Uterus (tissue), 4 donors: ENCODE measurements around the gene PTBP2. TPM values are rescaled to one million over a fixed set of nuclear protein-coding genes. Genes with fewer than 3 reads are reported as not detected.

Experiments
- DNase-seq, 2 donors: peaks; one replicate each; pipeline ENCODE4 v3.0.0-alpha.2; 2019 to 2020
- H3K27ac ChIP-seq, 2 donors: fragments of 200-600 bp; sonication (generic); 1 replicate in 1 of 2; 2 replicates in 1 of 2; pipeline ENCODE4 v1.5.1; 2016 to 2018
- H3K27me3 ChIP-seq, 2 donors: fragments of 200-600 bp; sonication (generic); one replicate each; pipeline ENCODE4 v1.5.1; 2018 to 2019; ENCODE audit warnings: control low read depth in 1 of 2
- H3K36me3 ChIP-seq, 2 donors: fragments of 200-600 bp; sonication (generic); one replicate each; pipeline ENCODE4 v1.5.1; 2019; ENCODE audit warnings: control low read depth in 1 of 2
- H3K4me1 ChIP-seq, 2 donors: fragments of 200-600 bp; sonication (generic); one replicate each; pipeline ENCODE4 v1.5.1; 2018 to 2019; ENCODE audit warnings: control low read depth in 1 of 2
- H3K4me3 ChIP-seq, 2 donors: fragments of 200-600 bp; sonication (generic); 1 replicate in 1 of 2; 2 replicates in 1 of 2; pipeline ENCODE4 v1.5.1; 2018 to 2019; ENCODE audit warnings: mild to moderate bottlenecking in 1 of 2
- H3K9me3 ChIP-seq, 2 donors: fragments of 200-600 bp; sonication (generic); one replicate each; pipeline ENCODE4 v1.5.1; 2019; ENCODE audit warnings: control low read depth in 1 of 2
- CTCF ChIP-seq, 4 experiments: fragments of 200-600 bp in 2 of 4; fragments of 450-650 bp in 2 of 4; sonication (generic) in 2 of 4; IDR thresholded peaks; one replicate each; pipeline ENCODE4 v1.5.1; 2016 to 2019; ENCODE audit warnings: antibody characterized with exemption in 4 of 4, mild to moderate bottlenecking in 2 of 4, moderate library complexity in 1 of 4
- POLR2A ChIP-seq, 2 donors: fragments of 450-650 bp; IDR thresholded peaks; one replicate each; pipeline ENCODE4 v1.6.1; 2016; ENCODE audit warnings: antibody characterized with exemption in 2 of 2, mild to moderate bottlenecking in 1 of 2, moderate library complexity in 1 of 2
- intact Hi-C: fragments of 100-400 bp; cut with DNase I; formaldehyde crosslinking; loops from one replicate; pipeline ENCODE4 v1.15.1; 2023; ENCODE audit warnings: low total_unique reads
- total RNA-seq, 4 donors: library from RNA; depleted of rRNA in 3 of 4; stranded (reverse); fragments of >200 nt in 3 of 4; gene quantifications; one replicate each; pipeline versions ENCODE4 v1.1.0 to v1.2.4, GENCODE V29; 2014 to 2023
- donor health status: DM: yes; HTN: yes; CAD: no.

PTBP2 gene
- total RNA-seq, 4 donors from 2014 or later, result 32.3 to 189 (median 57.5) TPM

GRCh38 chr1:96708482-96708881 lies 13.1 kb upstream of the PTBP2 start:
- no peak overlapping the region for H3K4me3 ChIP-seq
- H3K27me3 ChIP-seq, result no peaks in the 10 kb centered on the region
- intact Hi-C loops, result no loop called here
- TF ChIP-seq POLR2A (IDR thresholded peaks at IDR 0.05) (no peak), CTCF (IDR thresholded peaks at IDR 0.05) (no peak)
- no peaks in the 10 kb centered on the region for H3K4me1 ChIP-seq
- H3K9me3 ChIP-seq, result no peaks in the 10 kb centered on the region
- DNase-seq, result no peak
- H3K36me3 ChIP-seq, result no peaks in the 10 kb centered on the region
- H3K27ac ChIP-seq, result no peak overlapping the region

GRCh38 chr1:96710708-96711477 lies 10.7 kb upstream of the PTBP2 start:
- Histone ChIP-seq H3K27me3 (no peaks in the 10 kb centered on the region), H3K36me3 (no peaks in the 10 kb centered on the region), H3K4me3 (no peak overlapping the region), H3K27ac (no peak overlapping the region), H3K4me1 (no peaks in the 10 kb centered on the region), H3K9me3 (no peaks in the 10 kb centered on the region)
- no peak for DNase-seq
- no peak for TF ChIP-seq POLR2A (IDR thresholded peaks at IDR 0.05)
- no peak for TF ChIP-seq CTCF (IDR thresholded peaks at IDR 0.05)
- intact Hi-C loops, result no loop called here

- no peaks in the 10 kb centered on the region for H3K4me1 ChIP-seq
- no peaks in the 10 kb centered on the region for H3K27me3 ChIP-seq
- H3K27ac ChIP-seq, result no peak overlapping the region
- H3K9me3 ChIP-seq, result no peaks in the 10 kb centered on the region
- no peak for DNase-seq
- intact Hi-C loops, result no loop called here
- no peaks in the 10 kb centered on the region for H3K36me3 ChIP-seq
- TF ChIP-seq POLR2A (IDR thresholded peaks at IDR 0.05) (no peak), CTCF (IDR thresholded peaks at IDR 0.05) (no peak)
- no peak overlapping the region for H3K4me3 ChIP-seq
Measured at GRCh38 chr1:96713649-96714048, 7.9 kb upstream of the PTBP2 start.

GRCh38 chr1:96714881-96715280 lies 6.7 kb upstream of the PTBP2 start:
- DNase-seq, result no peak
- TF ChIP-seq POLR2A (IDR thresholded peaks at IDR 0.05) (no peak), CTCF (IDR thresholded peaks at IDR 0.05) (no peak)
- Histone ChIP-seq H3K36me3 (no peaks in the 10 kb centered on the region), H3K27ac (no peak overlapping the region), H3K4me3 (no peak overlapping the region), H3K9me3 (no peaks in the 10 kb centered on the region), H3K27me3 (no peaks in the 10 kb centered on the region), H3K4me1 (no peaks in the 10 kb centered on the region)
- intact Hi-C loops, result no loop called here

GRCh38 chr1:96715482-96715881 lies 6.1 kb upstream of the PTBP2 start:
- intact Hi-C loops, result no loop called here

More at GRCh38 chr1:96715482-96715881, 6.1 kb upstream of the PTBP2 start:
- no peak for TF ChIP-seq POLR2A (IDR thresholded peaks at IDR 0.05)
- Histone ChIP-seq H3K4me3 (no peak overlapping the region), H3K27ac (no peak overlapping the region), H3K4me1 (no peaks in the 10 kb centered on the region), H3K27me3 (no peaks in the 10 kb centered on the region), H3K9me3 (no peaks in the 10 kb centered on the region), H3K36me3 (no peaks in the 10 kb centered on the region)
- no peak for DNase-seq
